HepG2 (cell line): ENCODE results near the gene EPS8L3. TPM values are rescaled to one million over a fixed set of nuclear protein-coding genes. Genes with fewer than 3 reads are reported as not detected.
A peak's percentile ranks its signal among the peaks of the same experiment; 100 is the strongest.

Experiments used
- ATRX ChIP-seq: sonication (generic); formaldehyde crosslinking; IDR thresholded peaks from 2 replicates; pipeline ENCODE4 v1.4.0; 2020; ENCODE audit warnings: missing genetic modification reagents, borderline replicate concordance
- E2F5 ChIP-seq: sonication (generic); formaldehyde crosslinking; conservative IDR thresholded peaks from 2 replicates; pipeline ENCODE4 v1.4.0; 2020; ENCODE audit warnings: missing genetic modification reagents
- ELK4 ChIP-seq: sonication (generic); formaldehyde crosslinking; IDR thresholded peaks from 2 replicates; pipeline ENCODE4 v1.9.0; 2021; ENCODE audit warnings: missing genetic modification reagents, borderline replicate concordance
- FOXA3 ChIP-seq: IDR thresholded peaks from 2 replicates; pipeline ENCODE4 v1.6.1; 2016; ENCODE audit warnings: missing genetic modification reagents, missing compliant biosample characterization
- FOXO1 ChIP-seq: sonication (generic); formaldehyde crosslinking; IDR thresholded peaks from 2 replicates; pipeline ENCODE4 v1.4.0; 2020; ENCODE audit warnings: missing genetic modification reagents
- GMEB2 ChIP-seq: IDR thresholded peaks from 2 replicates; pipeline ENCODE4 v1.6.1; 2016; ENCODE audit warnings: missing biosample characterization, missing genetic modification reagents, low read depth
- ISX ChIP-seq: sonication (generic); formaldehyde crosslinking; conservative IDR thresholded peaks from 2 replicates; pipeline ENCODE4 v1.5.0; 2020; ENCODE audit warnings: missing genetic modification reagents
- KLF15 ChIP-seq: sonication (generic); formaldehyde crosslinking; IDR thresholded peaks from 2 replicates; pipeline ENCODE4 v1.8.1; 2023; ENCODE audit warnings: borderline replicate concordance, mild to moderate bottlenecking, inconsistent platforms, missing genetic modification reagents, mixed read lengths
- NCOA2 ChIP-seq: sonication (generic); formaldehyde crosslinking; IDR thresholded peaks from 2 replicates; pipeline ENCODE4 v1.8.0; 2022; ENCODE audit warnings: inconsistent platforms
- PLSCR1 ChIP-seq: sonication (generic); formaldehyde crosslinking; IDR thresholded peaks from 2 replicates; pipeline ENCODE4 v1.5.0; 2020; ENCODE audit warnings: missing genetic modification reagents, mild to moderate bottlenecking, borderline replicate concordance
- REPIN1 ChIP-seq: sonication (generic); formaldehyde crosslinking; IDR thresholded peaks from 2 replicates; pipeline ENCODE4 v1.8.0; 2022; ENCODE audit warnings: missing genetic modification reagents, low read depth, mild to moderate bottlenecking, borderline replicate concordance
- RFX3 ChIP-seq: IDR thresholded peaks from 2 replicates; pipeline ENCODE4 v1.6.1; 2016; ENCODE audit warnings: missing biosample characterization, missing genetic modification reagents
- SMAD3 ChIP-seq: sonication (generic); formaldehyde crosslinking; IDR thresholded peaks from 2 replicates; pipeline ENCODE4 v1.4.0; 2020; ENCODE audit warnings: missing genetic modification reagents
- SRSF9 ChIP-seq: fragments of 200-400 bp; formaldehyde crosslinking; IDR thresholded peaks from 2 replicates; pipeline ENCODE4 v1.6.1; 2018; ENCODE audit warnings: borderline replicate concordance, mild to moderate bottlenecking, low read depth, low read length; ENCODE audit not compliant: insufficient read depth, poor library complexity, severe bottlenecking
- THRA ChIP-seq: sonication (generic); formaldehyde crosslinking; IDR thresholded peaks from 2 replicates; pipeline ENCODE4 v1.4.0; 2020; ENCODE audit warnings: missing genetic modification reagents, borderline replicate concordance
- ZFP36L2 ChIP-seq: sonication (generic); formaldehyde crosslinking; IDR thresholded peaks from 2 replicates; pipeline ENCODE4 v1.4.0; 2020; ENCODE audit warnings: missing genetic modification reagents
- ZNF281 ChIP-seq: sonication (generic); formaldehyde crosslinking; IDR thresholded peaks from 2 replicates; pipeline ENCODE4 v1.4.0; 2020; ENCODE audit warnings: missing genetic modification reagents, borderline replicate concordance
- ZNF501 ChIP-seq: sonication (generic); formaldehyde crosslinking; IDR thresholded peaks from 2 replicates; pipeline ENCODE4 v1.5.1; 2020; ENCODE audit warnings: mild to moderate bottlenecking, moderate library complexity, missing genetic modification reagents
- ZNF703 ChIP-seq: sonication (generic); formaldehyde crosslinking; IDR thresholded peaks from 2 replicates; pipeline ENCODE4 v1.5.1; 2020; ENCODE audit warnings: missing genetic modification reagents, mild to moderate bottlenecking, moderate library complexity, borderline replicate concordance
- polyA plus RNA-seq, 8 experiments: library from polyadenylated mRNA; depleted of rRNA in 3 of 8; stranded (reverse) in 7 of 8; unstranded in 1 of 8; fragments of >200 nt; fragmentation: Illumina TruSeq in 4 of 8; extraction: Trizol in 4 of 8; gene quantifications; 2 replicates each; pipeline versions ENCODE4 v1.2.1 to v1.2.3, GENCODE V29; 2011 to 2016; ENCODE audit warnings: low read depth in 4 of 8, missing spikeins in 1 of 8, mixed read lengths in 1 of 8; ENCODE audit not compliant: insufficient read depth in 1 of 8
- total RNA-seq, 5 experiments: library from RNA; depleted of rRNA; stranded (reverse); fragments of >200 nt; fragmentation: Illumina TruSeq; extraction: Trizol; gene quantifications; 2 replicates each; pipeline ENCODE4 v1.2.3, GENCODE V29; 2016; ENCODE audit warnings: low read depth in 1 of 5

The EPS8L3 gene
- total and polyA plus RNA-seq, 2 of the 13 experiments (the other 11 are each of a cell fraction or from before 2014, with no cell fraction given) = 18.2 to 106 TPM

- TF ChIP-seq FOXO1 = peak; percentile 67
- no peak for TF ChIP-seq ATRX (CRISPR knock-in tag)
- TF ChIP-seq RFX3 (CRISPR knock-in tag) = no peak
- no peak for TF ChIP-seq KLF15 (CRISPR knock-in tag)
- no peak for TF ChIP-seq E2F5 (CRISPR knock-in tag)
- no peak for TF ChIP-seq SRSF9
- TF ChIP-seq ZNF281 (CRISPR knock-in tag) = 0 out of 2 replicates have a peak, but pooled peaks have one; percentile 38
- TF ChIP-seq ISX (CRISPR knock-in tag) = no peak
- no peak for TF ChIP-seq ZFP36L2
- peak; percentile 42; the same call in 1 of the 2 replicates for TF ChIP-seq REPIN1
- TF ChIP-seq ELK4 = no peak
- TF ChIP-seq FOXA3 (CRISPR knock-in tag) = peak; percentile 62
- no peak for TF ChIP-seq PLSCR1 (CRISPR knock-in tag)
- peak; percentile 64; the same call in 1 of the 2 replicates for TF ChIP-seq ZNF501
- no peak for TF ChIP-seq GMEB2 (CRISPR knock-in tag)
- TF ChIP-seq NCOA2 (CRISPR knock-in tag) = peak; percentile 57; the same call in 1 of the 2 replicates
- peak; percentile 49; the same call in 1 of the 2 replicates for TF ChIP-seq THRA (CRISPR knock-in tag)
- TF ChIP-seq SMAD3 (CRISPR knock-in tag) = 0 out of 2 replicates have a peak, but pooled peaks have one; percentile 64
- no peak for TF ChIP-seq ZNF703 (CRISPR knock-in tag)
Measured at GRCh38 chr1:109763646-109764415, at the start of gene EPS8L3 (continued).
